ENCODE measurements around the gene ENKUR. TPM values are rescaled to one million over a fixed set of nuclear protein-coding genes. Genes with fewer than 3 reads are reported as not detected.

ENKUR gene, protein sequence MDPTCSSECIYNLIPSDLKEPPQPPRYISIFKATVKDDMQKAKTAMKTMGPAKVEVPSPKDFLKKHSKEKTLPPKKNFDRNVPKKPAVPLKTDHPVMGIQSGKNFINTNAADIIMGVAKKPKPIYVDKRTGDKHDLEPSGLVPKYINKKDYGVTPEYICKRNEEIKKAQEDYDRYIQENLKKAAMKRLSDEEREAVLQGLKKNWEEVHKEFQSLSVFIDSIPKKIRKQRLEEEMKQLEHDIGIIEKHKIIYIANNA
- total RNA-seq = 0.52 TPM

DNA sequence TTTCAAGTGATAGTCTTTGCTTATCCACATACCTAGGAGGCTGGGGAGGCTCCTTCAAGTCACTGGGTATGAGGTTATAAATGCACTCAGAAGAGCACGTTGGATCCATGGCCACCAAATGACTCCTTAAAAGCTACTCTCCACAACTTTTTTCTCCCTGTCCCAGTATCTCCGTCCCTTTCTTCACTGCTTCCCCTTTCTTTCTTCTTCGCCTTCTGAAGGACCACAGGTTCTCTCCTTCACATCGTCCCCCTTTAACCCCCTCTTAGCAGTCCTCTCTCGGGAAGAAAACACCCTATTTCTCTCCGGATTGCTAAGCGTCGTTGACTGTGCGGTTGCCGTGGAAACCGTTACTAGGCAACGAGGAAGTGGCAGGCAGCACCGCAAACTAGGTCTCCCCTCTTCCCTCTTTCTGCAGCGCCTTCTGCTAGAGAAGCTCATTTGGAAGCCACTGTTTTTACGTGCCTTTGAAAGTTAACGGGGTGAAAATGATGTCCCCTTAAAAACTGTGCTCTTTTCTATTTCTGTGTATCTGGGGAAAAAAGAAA is at the start of gene ENKUR:
TSS of gene ENKUR (minus strand) at position 331 of the 548 bp plus-strand sequence. CDS start at position 109, 222 bp downstream.
- no peaks in the 10 kb centered on the region for H3K9me3 ChIP-seq (ENCODE audit: control insufficient read depth in 3 of 3, low read length in 3 of 3)
- no peaks in the 10 kb centered on the region for H3K27me3 ChIP-seq (ENCODE audit: control insufficient read depth in 3 of 3, insufficient read depth in 3 of 3, low read length in 3 of 3)
- H3K9ac ChIP-seq (ENCODE audit: low read depth in 1 of 3, low read length in 3 of 3) = peak within 1 kb of the TSS; percentile 85 to 91 (median 87)
- H3K4me1 ChIP-seq (ENCODE audit: control insufficient read depth in 3 of 3, insufficient read depth in 3 of 3, low read length in 3 of 3) = peaks cover 3 to 10% (median 6%) of the 10 kb centered on the region in 3 donors
- peak within 1 kb of the TSS; percentile 86 for H3K27ac ChIP-seq (ENCODE audit: low read depth, low read length)
- peak within 1 kb of the TSS; percentile 92 to 97 (median 97) for H3K4me3 ChIP-seq (ENCODE audit: low read length in 3 of 3)
- no peaks in the 10 kb centered on the region for H3K36me3 ChIP-seq (ENCODE audit: control insufficient read depth in 3 of 3, insufficient read depth in 3 of 3, low read length in 3 of 3)

DNA sequence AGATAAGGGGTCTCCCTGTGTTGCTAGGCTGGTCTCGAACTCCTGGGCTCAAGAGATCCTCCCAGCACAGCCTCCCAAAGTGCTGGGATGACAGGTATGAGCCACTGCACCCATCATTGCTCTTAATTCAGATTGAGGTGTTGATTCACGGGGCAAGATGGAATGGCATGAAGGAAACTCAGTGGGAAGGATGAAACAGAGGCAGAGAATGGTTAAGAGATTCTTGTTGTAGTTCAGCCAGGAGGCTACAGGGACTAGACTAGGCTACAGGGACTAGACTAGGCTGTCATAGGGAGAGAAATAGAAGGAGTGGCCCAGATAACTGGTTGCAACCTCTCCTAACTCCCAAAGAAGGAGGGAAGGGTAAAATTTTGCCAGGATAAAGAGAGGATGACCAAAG is 48.4 kb upstream of the ENKUR start:
- Histone ChIP-seq H3K4me3 (ENCODE audit: low read length in 3 of 3) (no peak overlapping the region), H3K27me3 (ENCODE audit: control insufficient read depth in 3 of 3, insufficient read depth in 3 of 3, low read length in 3 of 3) (no peaks in the 10 kb centered on the region), H3K27ac (ENCODE audit: low read depth, low read length) (no peak overlapping the region), H3K9ac (ENCODE audit: low read depth in 1 of 3, low read length in 3 of 3) (no peak overlapping the region), H3K9me3 (ENCODE audit: control insufficient read depth in 3 of 3, low read length in 3 of 3) (no peaks in the 10 kb centered on the region), H3K36me3 (ENCODE audit: control insufficient read depth in 3 of 3, insufficient read depth in 3 of 3, low read length in 3 of 3) (no peaks in the 10 kb centered on the region), H3K4me1 (ENCODE audit: control insufficient read depth in 3 of 3, insufficient read depth in 3 of 3, low read length in 3 of 3) (peaks cover 0 to 8% (median 5%) of the 10 kb centered on the region in 3 donors)

DNA sequence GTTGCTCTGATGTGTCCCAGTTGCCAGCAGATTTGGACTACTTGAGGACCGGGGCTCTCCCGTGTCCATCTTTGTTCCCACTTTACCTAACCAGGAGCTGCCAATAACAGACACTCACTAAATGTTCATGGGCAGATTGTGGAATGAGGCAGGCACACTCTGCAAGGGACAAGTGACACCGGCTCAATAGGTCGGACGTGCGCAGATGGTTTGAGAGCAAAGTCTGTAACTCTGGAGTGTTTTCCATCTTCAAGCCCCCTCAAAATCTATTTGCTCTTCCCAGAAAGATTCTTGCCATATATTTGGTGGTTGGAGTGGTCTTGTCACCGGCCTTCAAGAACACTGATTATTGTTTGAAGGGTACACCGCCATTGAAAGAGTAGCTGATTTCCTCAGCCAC is 47.7 kb upstream of the ENKUR start:
- Histone ChIP-seq H3K27me3 (ENCODE audit: control insufficient read depth in 3 of 3, insufficient read depth in 3 of 3, low read length in 3 of 3) (no peaks in the 10 kb centered on the region), H3K9ac (ENCODE audit: low read depth in 1 of 3, low read length in 3 of 3) (no peak overlapping the region), H3K4me1 (ENCODE audit: control insufficient read depth in 3 of 3, insufficient read depth in 3 of 3, low read length in 3 of 3) (peaks cover 0 to 8% (median 5%) of the 10 kb centered on the region in 3 donors), H3K27ac (ENCODE audit: low read depth, low read length) (no peak overlapping the region), H3K36me3 (ENCODE audit: control insufficient read depth in 3 of 3, insufficient read depth in 3 of 3, low read length in 3 of 3) (no peaks in the 10 kb centered on the region), H3K4me3 (ENCODE audit: low read length in 3 of 3) (no peak overlapping the region), H3K9me3 (ENCODE audit: control insufficient read depth in 3 of 3, low read length in 3 of 3) (no peaks in the 10 kb centered on the region)

DNA sequence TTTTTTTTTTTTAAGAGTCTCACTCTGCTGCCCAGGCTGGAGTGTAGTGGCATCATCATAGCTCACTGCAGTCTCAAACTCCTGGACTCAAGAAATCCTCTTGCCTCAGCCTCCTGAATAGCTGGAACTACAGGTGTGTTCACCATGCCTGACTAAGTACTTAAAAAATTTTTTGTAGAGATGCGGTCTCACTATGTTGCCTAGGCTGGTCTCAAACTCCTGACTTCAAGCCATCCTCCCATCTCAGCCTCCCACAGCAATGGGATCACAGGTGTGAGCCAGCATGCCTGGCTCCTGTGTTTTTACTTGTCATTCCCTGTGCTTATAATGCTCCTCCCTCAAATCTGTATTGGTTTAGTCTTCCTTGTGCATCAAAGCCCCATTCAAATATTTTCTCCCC is 47.2 kb upstream of the ENKUR start:
- H3K27me3 ChIP-seq (ENCODE audit: control insufficient read depth in 3 of 3, insufficient read depth in 3 of 3, low read length in 3 of 3) = no peaks in the 10 kb centered on the region
- peak overlapping the region; percentile 25 for H3K27ac ChIP-seq (ENCODE audit: low read depth, low read length)
- H3K9me3 ChIP-seq (ENCODE audit: control insufficient read depth in 3 of 3, low read length in 3 of 3) = no peaks in the 10 kb centered on the region
- peaks cover 0 to 8% (median 5%) of the 10 kb centered on the region in 3 donors for H3K4me1 ChIP-seq (ENCODE audit: control insufficient read depth in 3 of 3, insufficient read depth in 3 of 3, low read length in 3 of 3)
- no peak overlapping the region for H3K4me3 ChIP-seq (ENCODE audit: low read length in 3 of 3)
- H3K36me3 ChIP-seq (ENCODE audit: control insufficient read depth in 3 of 3, insufficient read depth in 3 of 3, low read length in 3 of 3) = no peaks in the 10 kb centered on the region
- no peak overlapping the region for H3K9ac ChIP-seq (ENCODE audit: low read depth in 1 of 3, low read length in 3 of 3)

DNA sequence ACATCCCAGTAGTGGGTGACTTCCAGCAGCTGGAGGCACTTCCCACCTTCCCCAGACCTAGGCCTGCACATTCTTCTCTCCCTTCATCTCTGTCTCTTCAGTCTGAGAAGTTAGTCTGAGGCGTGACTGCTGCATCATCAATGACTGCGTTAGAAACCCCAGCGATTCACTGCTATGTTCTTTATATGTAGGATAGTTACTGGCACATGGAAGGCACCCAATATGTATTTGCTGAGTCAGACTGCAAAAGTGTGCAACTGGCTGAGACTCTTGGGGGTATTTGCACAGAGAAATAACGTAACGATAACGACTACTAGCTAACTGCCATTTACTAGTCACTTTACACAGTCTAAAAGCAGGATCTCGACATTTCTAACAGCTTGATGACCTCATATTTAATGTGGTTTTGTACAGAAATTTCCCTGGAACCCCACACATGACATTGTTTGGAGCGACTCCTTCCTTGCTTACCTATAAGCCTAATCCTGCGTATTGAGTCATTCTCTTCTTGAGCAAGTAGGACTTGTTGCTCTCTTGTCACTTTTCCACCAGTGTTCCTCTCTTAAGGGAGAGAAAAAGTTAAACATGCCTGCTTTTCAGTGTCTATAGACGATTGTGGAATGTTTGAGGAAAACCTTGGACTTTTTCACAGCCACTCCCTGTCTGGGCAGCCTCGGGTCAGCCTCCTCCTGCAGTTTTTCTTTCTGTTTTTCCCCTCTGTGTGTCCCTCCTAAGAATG is 45.9 kb upstream of the ENKUR start:
- peak overlapping the region in 2 of 3 donors; percentile 4 to 45 for H3K4me3 ChIP-seq (ENCODE audit: low read length in 3 of 3)
- H3K27ac ChIP-seq (ENCODE audit: low read depth, low read length) = peak overlapping the region; percentile 54
- no peaks in the 10 kb centered on the region for H3K36me3 ChIP-seq (ENCODE audit: control insufficient read depth in 3 of 3, insufficient read depth in 3 of 3, low read length in 3 of 3)
- peak overlapping the region in 1 of 3 donors; percentile 8 for H3K9ac ChIP-seq (ENCODE audit: low read depth in 1 of 3, low read length in 3 of 3)
- no peaks in the 10 kb centered on the region for H3K9me3 ChIP-seq (ENCODE audit: control insufficient read depth in 3 of 3, low read length in 3 of 3)
- H3K27me3 ChIP-seq (ENCODE audit: control insufficient read depth in 3 of 3, insufficient read depth in 3 of 3, low read length in 3 of 3) = no peaks in the 10 kb centered on the region
- H3K4me1 ChIP-seq (ENCODE audit: control insufficient read depth in 3 of 3, insufficient read depth in 3 of 3, low read length in 3 of 3) = peaks cover 0 to 8% (median 5%) of the 10 kb centered on the region in 3 donors

DNA sequence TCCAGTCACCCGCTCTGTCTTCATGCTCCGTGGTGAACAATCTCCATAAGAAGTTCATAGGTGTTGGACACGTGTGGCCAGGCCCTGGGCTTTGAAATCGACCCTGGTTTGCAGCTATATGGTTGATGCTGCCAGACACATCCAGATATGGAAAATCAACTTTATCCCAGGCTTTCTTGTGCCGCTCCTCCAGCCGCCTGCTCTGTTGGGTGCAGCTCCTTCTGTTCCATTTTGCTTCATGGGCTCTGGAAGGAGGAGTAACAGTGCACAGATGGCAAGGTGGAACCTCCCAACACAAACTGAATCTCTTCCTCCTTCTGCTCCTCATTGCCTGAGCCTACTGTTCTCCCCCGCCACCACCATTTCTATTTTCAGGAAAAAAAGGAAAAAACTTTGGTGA is 45.2 kb upstream of the ENKUR start:
- H3K9me3 ChIP-seq (ENCODE audit: control insufficient read depth in 3 of 3, low read length in 3 of 3) = no peaks in the 10 kb centered on the region
- H3K4me1 ChIP-seq (ENCODE audit: control insufficient read depth in 3 of 3, insufficient read depth in 3 of 3, low read length in 3 of 3) = peaks cover 0 to 8% (median 5%) of the 10 kb centered on the region in 3 donors
- H3K27ac ChIP-seq (ENCODE audit: low read depth, low read length) = no peak overlapping the region
- H3K36me3 ChIP-seq (ENCODE audit: control insufficient read depth in 3 of 3, insufficient read depth in 3 of 3, low read length in 3 of 3) = no peaks in the 10 kb centered on the region
- no peaks in the 10 kb centered on the region for H3K27me3 ChIP-seq (ENCODE audit: control insufficient read depth in 3 of 3, insufficient read depth in 3 of 3, low read length in 3 of 3)
- no peak overlapping the region for H3K4me3 ChIP-seq (ENCODE audit: low read length in 3 of 3)
- H3K9ac ChIP-seq (ENCODE audit: low read depth in 1 of 3, low read length in 3 of 3) = no peak overlapping the region

DNA sequence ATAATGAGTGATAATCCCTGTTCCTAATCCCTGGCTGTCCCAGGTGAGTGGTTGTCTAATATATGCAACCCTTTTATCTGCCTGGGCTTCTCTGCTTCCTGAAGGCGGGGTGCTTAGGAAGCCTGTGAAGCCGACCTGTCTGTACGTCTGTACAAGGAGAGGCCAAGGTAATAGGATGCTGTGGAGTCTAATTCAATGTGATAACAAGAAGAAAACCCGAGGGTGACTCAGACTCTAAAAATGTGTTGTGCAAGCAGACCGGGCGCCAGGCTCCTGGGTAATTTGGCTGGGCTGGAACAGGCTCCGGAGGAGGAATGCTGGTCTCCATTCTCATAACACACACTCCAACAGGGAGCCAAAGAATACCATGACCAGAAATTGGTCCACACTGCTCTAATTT is 44.0 kb upstream of the ENKUR start:
- Histone ChIP-seq H3K4me3 (ENCODE audit: low read length in 3 of 3) (no peak overlapping the region), H3K36me3 (ENCODE audit: control insufficient read depth in 3 of 3, insufficient read depth in 3 of 3, low read length in 3 of 3) (no peaks in the 10 kb centered on the region), H3K4me1 (ENCODE audit: control insufficient read depth in 3 of 3, insufficient read depth in 3 of 3, low read length in 3 of 3) (peaks cover 0 to 8% (median 5%) of the 10 kb centered on the region in 3 donors), H3K9me3 (ENCODE audit: control insufficient read depth in 3 of 3, low read length in 3 of 3) (no peaks in the 10 kb centered on the region), H3K9ac (ENCODE audit: low read depth in 1 of 3, low read length in 3 of 3) (no peak overlapping the region), H3K27me3 (ENCODE audit: control insufficient read depth in 3 of 3, insufficient read depth in 3 of 3, low read length in 3 of 3) (no peaks in the 10 kb centered on the region), H3K27ac (ENCODE audit: low read depth, low read length) (no peak overlapping the region)

DNA sequence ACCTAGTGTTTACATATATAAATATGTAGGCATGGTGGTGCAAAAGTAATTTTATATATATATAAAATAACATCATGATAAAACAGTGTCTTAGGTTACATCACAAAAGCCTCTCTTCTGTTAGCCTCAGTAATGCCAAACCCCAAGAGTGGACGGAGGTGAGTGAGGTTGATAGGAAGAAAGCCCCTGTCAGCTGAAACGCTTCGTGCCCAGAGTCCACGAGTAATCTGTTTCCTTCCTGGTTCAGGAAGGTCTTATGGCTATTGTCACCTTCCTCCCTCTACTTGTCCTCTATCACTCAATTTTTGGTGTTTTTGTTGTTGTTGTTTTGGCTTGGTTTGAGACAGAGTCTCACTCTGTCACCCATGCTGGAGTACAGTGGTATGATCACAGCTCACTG is 41.9 kb upstream of the ENKUR start:
- Histone ChIP-seq H3K4me3 (ENCODE audit: low read length in 3 of 3) (no peak overlapping the region), H3K9ac (ENCODE audit: low read depth in 1 of 3, low read length in 3 of 3) (no peak overlapping the region), H3K27me3 (ENCODE audit: control insufficient read depth in 3 of 3, insufficient read depth in 3 of 3, low read length in 3 of 3) (no peaks in the 10 kb centered on the region), H3K27ac (ENCODE audit: low read depth, low read length) (no peak overlapping the region), H3K36me3 (ENCODE audit: control insufficient read depth in 3 of 3, insufficient read depth in 3 of 3, low read length in 3 of 3) (no peaks in the 10 kb centered on the region), H3K9me3 (ENCODE audit: control insufficient read depth in 3 of 3, low read length in 3 of 3) (no peaks in the 10 kb centered on the region), H3K4me1 (ENCODE audit: control insufficient read depth in 3 of 3, insufficient read depth in 3 of 3, low read length in 3 of 3) (peaks cover 0 to 8% (median 5%) of the 10 kb centered on the region in 3 donors)

DNA sequence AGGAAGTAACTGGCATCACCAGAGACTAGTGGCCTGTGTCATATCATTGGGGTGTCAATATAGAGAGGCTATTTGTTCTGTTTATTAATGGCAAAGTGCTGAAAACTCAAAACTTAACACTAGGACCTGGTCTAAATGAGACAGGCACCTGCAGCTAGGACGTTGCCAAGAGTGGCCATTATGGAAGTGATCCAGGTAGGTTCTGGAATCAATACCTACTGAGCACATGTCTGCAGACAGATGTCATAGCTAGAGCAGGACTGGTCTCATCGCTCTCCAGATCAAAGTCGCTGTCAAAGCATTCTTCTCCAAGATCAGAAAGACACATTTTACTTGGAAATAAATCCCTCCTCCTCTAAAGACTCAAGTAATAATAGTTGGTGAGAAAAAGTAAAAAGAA is 40.8 kb upstream of the ENKUR start:
- no peaks in the 10 kb centered on the region for H3K9me3 ChIP-seq (ENCODE audit: control insufficient read depth in 3 of 3, low read length in 3 of 3)
- H3K27ac ChIP-seq (ENCODE audit: low read depth, low read length) = no peak overlapping the region
- no peaks in the 10 kb centered on the region for H3K27me3 ChIP-seq (ENCODE audit: control insufficient read depth in 3 of 3, insufficient read depth in 3 of 3, low read length in 3 of 3)
- no peaks in the 10 kb centered on the region for H3K4me1 ChIP-seq (ENCODE audit: control insufficient read depth in 3 of 3, insufficient read depth in 3 of 3, low read length in 3 of 3)
- H3K36me3 ChIP-seq (ENCODE audit: control insufficient read depth in 3 of 3, insufficient read depth in 3 of 3, low read length in 3 of 3) = no peaks in the 10 kb centered on the region
- no peak overlapping the region for H3K9ac ChIP-seq (ENCODE audit: low read depth in 1 of 3, low read length in 3 of 3)
- H3K4me3 ChIP-seq (ENCODE audit: low read length in 3 of 3) = no peak overlapping the region

DNA sequence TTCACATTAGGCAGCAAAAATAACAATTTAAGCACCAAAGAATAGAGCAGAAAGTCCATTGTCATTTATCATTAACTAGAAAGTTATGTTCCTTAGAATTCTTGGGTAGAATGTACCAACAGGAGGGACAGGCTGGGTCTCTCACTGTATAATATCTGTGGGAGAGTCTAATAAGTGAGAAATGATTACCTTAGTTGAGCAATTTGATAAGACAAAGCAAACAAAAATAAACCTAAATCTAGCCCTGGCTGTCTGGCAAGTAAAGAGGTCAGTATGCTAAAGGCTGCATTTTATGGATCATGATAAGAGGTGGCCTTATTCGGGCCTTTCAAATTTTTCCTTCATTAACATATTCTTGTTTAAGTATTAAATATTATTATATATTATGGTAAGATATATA is 36.1 kb upstream of the ENKUR start:
- no peaks in the 10 kb centered on the region for H3K27me3 ChIP-seq (ENCODE audit: control insufficient read depth in 3 of 3, insufficient read depth in 3 of 3, low read length in 3 of 3)
- H3K27ac ChIP-seq (ENCODE audit: low read depth, low read length) = no peak overlapping the region

More for the DNA sequence above, 36.1 kb upstream of the ENKUR start:
- H3K36me3 ChIP-seq (ENCODE audit: control insufficient read depth in 3 of 3, insufficient read depth in 3 of 3, low read length in 3 of 3) = no peaks in the 10 kb centered on the region
- H3K9ac ChIP-seq (ENCODE audit: low read depth in 1 of 3, low read length in 3 of 3) = no peak overlapping the region
- H3K9me3 ChIP-seq (ENCODE audit: control insufficient read depth in 3 of 3, low read length in 3 of 3) = no peaks in the 10 kb centered on the region
- no peaks in the 10 kb centered on the region for H3K4me1 ChIP-seq (ENCODE audit: control insufficient read depth in 3 of 3, insufficient read depth in 3 of 3, low read length in 3 of 3)
- H3K4me3 ChIP-seq (ENCODE audit: low read length in 3 of 3) = no peak overlapping the region

All from skeletal muscle tissue (tissue), 4 donors.